GM20000 (cell line): Measurements from ENCODE around the gene MME.

Experiments
- DNase-seq: peaks from one replicate; pipeline ENCODE4 v3.0.0; 2012; ENCODE audit warnings: low spot score
- CTCF ChIP-seq: IDR thresholded peaks from 2 replicates; pipeline ENCODE4 v1.5.1; 2012; ENCODE audit warnings: mild to moderate bottlenecking, control low read depth; ENCODE audit errors: extremely low read depth, missing control alignments

The MME gene

GRCh38 chr3:155159301-155159700 lies 79.2 kb downstream of the MME start:
- no peak for DNase-seq
- TF ChIP-seq CTCF, result no peak

GRCh38 chr3:155161640-155162292 lies 81.6 kb downstream of the MME start:
- TF ChIP-seq CTCF, result no peak
- DNase-seq, result no peak

- DNase-seq, result no peak
- no peak for TF ChIP-seq CTCF
These were observed 84.2 kb downstream of the MME start for GRCh38 chr3:155164306-155164705.

- DNase-seq, result no peak
- no peak for TF ChIP-seq CTCF
These were observed 86.3 kb downstream of the MME start for GRCh38 chr3:155166441-155166840.

GRCh38 chr3:155169197-155169596 lies 89.1 kb downstream of the MME start:
- no peak for DNase-seq
- TF ChIP-seq CTCF, result no peak

GRCh38 chr3:155173771-155174170 lies 93.7 kb downstream of the MME start:
- TF ChIP-seq CTCF, result no peak
- DNase-seq, result no peak

GRCh38 chr3:155178810-155179436 lies 98.8 kb downstream of the MME start:
- DNase-seq, result no peak
- TF ChIP-seq CTCF, result no peak
